Measurements from ENCODE around the gene TP53RK.

The TP53RK gene

GRCh38 chr20:46637427-46638133 is 51.7 kb downstream of the TP53RK start:
- no peak for DNase-seq

- DNase-seq, result no peak
Measured at GRCh38 chr20:46637020-46637419, 52.2 kb downstream of the TP53RK start.

GRCh38 chr20:46636514-46636913 is 52.7 kb downstream of the TP53RK start:
- DNase-seq, result no peak

GRCh38 chr20:46635514-46636136 is 53.6 kb downstream of the TP53RK start:
- DNase-seq, result no peak

GRCh38 chr20:46634528-46634927 is 54.7 kb downstream of the TP53RK start:
- DNase-seq, result no peak
